ENCODE results near the gene PRPH2.
"Not testable (repeated sequence)": the region's sequence is repeated elsewhere in the genome, so short reads cannot be mapped to it uniquely, and the experiment has no call there.

Gene PRPH2

GRCh38 chr6:42696526-42697267 is 25.7 kb downstream of the PRPH2 start:
- DNase-seq: no peak

DNA sequence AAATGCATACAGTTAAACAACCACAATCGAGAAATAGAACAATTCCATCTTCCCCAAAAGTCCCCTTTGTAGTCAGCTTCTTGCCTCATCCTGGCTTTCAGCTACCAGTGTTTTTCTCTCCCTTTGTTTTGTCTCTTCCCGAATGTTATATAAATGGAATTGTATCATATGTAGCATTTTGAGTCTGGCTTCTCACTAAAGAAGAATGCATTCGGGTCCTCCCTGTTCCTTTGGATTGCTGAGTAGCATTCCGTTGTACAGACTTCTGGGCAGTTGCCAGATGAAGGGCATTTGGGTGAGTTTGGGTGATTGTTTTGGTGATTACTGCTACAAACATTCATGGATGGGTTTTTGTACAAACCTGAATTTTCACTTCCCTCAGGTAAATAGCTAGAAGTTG is 27.8 kb downstream of the PRPH2 start:
- no peak for DNase-seq

- no peak for DNase-seq
Measured at GRCh38 chr6:42693725-42694323, 28.6 kb downstream of the PRPH2 start.

DNA sequence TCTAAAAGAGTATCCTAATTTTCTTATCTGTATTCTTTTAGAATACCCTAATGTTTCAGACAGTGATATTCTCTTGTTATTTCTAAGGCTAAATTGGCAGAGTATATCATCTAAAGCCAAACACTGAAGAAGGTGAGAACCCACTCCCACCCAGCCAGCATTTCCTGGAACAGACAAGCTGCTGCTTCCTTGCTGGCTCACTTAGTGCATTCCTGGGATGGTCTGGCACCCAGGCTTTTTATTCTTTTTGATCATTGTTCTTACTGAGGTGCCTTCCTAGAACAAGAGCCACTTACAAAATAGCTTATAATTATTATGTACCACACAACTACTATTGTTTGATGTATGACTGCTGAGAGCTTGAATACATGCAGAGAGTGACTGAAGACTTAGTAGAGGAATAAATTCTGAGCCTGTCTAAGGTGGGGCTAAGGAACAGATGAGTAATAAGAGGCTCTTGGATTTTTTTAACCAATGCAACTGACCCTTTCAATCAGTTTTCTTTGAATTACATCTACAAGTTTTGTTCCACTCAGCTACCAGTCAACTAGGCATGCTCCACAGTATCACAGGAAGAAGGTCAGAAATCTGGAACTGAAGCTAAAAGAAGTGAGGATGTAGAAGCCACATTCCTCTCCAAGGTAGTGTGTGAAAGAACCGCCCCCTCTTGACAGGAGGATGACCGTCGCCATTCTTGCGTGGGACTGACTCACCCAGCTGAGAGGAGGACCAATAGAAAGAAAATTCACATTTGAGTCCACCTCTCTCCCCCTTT is 30.1 kb downstream of the PRPH2 start:
- DNase-seq: no peak

DNA sequence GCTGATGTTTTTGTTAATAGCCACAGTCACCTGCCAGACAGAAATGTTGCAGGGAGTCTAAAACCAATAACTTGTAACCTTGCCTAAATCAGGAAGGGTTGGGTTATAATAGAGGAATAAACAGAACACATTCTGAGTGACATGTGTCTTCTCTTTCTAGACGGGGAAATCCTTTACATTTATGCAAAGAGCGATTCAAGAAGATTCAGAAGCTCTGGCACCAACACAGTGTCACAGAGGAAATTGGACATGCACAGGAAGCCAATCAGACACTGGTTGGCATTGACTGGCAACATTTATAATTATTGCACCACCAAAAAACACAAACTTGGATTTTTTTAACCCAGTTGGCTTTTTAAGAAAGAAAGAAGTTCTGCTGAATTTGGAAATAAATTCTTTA is 31.5 kb downstream of the PRPH2 start:
- DNase-seq: no peak

- no peak for DNase-seq
Measured at GRCh38 chr6:42690151-42690702, 32.2 kb downstream of the PRPH2 start.

DNA sequence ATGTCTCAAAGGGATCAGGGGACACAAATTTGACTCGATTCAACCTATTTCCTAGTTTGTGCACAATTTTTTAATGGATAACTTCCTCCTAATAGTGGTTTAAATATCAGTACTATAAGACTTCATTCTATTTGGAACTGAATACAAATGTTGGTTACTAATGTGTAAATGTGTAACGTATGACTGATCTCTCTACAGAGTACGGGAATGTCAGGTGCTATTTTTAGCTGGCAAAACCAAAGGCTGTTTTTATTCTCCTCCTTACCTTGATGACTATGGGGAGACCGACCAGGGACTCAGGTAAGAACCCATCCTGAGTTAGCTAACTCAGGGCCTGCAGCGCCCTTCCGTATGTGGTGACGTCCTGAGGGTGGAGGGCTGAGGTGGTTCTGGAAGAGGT is 33.0 kb downstream of the PRPH2 start:
- DNase-seq: no peak

- no peak for DNase-seq
Measured at GRCh38 chr6:42688281-42688680, 34.1 kb downstream of the PRPH2 start.

DNA sequence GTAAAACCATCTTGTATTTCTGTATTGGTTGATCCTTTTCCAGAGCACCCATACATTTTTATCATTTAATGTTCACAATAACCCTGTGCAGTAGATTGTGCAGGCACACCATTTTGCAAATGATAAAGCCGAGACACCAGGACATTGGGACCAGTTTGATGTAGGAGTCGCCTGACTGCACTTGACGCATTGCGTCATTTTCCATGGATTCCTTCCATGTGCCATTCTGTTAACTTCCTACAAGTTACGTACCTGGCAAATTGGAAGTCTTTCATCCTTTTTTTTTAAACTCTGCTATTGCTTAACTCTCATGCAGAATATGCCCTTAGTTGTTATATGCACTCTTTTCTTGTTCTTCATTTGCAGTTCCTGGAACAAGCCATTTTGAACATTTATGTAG is 43.0 kb downstream of the PRPH2 start:
- no peak for DNase-seq

DNA sequence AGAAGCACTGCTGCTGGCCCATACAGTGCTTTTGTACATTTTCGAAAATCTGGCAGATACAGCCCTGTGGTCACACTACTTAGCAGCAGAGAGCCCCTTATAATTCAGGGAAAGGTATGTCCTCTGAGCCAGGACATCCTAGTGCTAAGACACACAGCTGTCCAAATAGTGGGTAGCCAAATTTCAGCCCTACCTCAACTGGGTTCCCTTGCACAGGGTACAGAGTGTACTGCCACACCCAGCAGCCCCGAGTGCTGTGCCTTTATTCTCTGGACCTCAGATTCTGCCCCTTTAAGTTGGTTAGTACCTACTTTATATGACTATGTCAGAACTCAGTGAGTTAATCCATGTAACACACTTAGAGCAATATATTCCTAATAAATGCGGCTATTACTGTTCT is 47.6 kb downstream of the PRPH2 start:
- DNase-seq: no peak

DNA sequence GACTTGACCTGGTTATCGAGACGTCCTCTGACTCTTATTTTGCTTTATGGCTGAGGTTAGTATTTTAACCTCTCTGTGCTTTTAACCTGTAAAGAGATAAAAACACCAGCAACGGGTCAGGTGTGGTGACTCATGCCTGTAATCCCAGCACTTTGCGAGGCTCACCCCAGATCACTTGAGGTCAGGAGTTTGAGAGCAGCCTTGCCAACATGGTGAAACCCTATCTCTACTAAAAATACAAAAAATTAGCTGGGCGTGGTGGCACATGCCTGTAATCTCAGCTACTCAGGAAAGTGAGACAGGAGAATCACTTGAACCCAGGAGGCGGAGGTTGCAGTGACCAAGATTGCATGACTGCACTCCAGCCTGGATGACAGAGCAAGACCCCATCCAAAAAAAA is 48.0 kb downstream of the PRPH2 start:
- not testable (repeated sequence) for DNase-seq

DNA sequence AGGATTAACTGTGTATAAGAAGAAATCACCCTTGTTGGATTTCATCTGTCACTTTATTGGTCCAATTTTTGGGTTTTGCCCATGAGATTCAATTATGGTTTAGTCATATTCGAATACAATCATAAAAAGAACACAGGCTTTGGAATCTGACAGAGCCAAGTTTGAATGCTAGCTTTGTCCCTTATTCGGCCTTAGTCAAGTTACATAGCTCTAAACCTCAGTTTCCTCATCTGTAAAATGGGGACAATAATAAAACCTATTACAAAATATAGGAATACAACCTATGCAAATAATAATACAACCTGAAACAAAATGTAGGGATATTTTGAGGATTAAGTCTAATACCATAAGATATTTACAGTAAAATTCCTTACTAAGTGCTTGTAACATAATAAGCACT is 57.7 kb downstream of the PRPH2 start:
- no peak for DNase-seq

- DNase-seq: peak; percentile 87
Measured at GRCh38 chr6:42661540-42662153, 60.8 kb downstream of the PRPH2 start.

- no peak for DNase-seq
Measured at GRCh38 chr6:42659806-42660205, 62.6 kb downstream of the PRPH2 start.

DNA sequence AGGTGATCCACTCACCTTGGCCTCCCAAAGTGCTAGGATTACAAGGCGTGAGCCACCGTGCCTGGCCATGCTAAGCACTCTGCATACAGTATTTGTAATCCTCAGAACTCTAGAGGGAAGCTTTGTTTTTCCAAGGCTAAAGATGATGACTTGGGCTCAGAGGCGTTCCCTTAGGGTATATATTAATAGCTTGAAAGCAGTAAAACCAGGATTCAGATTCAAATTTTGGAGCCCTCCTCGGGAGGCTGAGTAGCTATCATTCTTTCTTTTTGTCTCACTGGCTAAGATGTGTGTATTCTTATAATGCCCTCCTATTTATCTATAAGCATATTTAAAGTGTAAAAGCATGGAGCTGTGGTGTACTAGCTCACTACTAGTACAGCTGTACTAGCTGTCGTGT is 68.5 kb downstream of the PRPH2 start:
- DNase-seq: no peak

DNA sequence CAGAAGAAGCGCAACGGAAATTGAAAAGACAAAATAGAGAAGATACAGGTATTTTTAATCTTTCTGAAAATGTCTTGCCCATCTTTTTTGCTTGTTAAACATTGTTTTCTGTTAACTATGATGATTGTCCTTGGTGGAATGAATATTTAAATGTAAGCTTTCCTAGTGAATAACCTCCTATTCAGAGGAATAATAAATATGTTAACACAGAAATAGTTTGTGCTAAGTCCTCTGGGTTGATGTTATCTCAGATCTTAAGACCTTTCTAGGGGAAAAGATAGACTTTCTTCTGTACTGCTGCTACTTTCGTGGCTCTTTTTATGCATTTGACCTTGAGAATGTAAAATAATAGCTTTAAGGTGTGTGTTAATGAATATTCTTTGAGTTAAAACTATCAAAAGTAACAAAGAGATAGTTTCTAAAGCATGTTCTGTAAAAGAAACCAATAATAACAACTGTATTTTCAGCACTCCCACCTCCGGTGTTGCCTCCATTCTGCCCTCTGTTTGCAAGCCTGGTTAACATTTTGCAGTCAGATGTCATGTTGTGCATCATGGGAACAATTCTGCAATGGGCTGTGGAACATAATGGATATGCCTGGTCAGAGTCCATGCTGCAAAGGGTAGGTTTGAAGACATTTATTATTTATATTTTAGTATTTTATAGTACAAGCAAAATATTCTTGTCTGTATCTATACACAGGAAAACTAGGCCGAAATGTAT is 70.2 kb downstream of the PRPH2 start:
- DNase-seq: no peak
